GM19043 (cell line): Measurements from ENCODE around the gene NTN1.

Experiments
- ATAC-seq: cut with Tn5 transposase; IDR thresholded peaks from one replicate; pipeline ENCODE4 v1.9.1; 2021; ENCODE audit warnings: low read depth; ENCODE audit not compliant: unreplicated experiment

The NTN1 gene

DNA sequence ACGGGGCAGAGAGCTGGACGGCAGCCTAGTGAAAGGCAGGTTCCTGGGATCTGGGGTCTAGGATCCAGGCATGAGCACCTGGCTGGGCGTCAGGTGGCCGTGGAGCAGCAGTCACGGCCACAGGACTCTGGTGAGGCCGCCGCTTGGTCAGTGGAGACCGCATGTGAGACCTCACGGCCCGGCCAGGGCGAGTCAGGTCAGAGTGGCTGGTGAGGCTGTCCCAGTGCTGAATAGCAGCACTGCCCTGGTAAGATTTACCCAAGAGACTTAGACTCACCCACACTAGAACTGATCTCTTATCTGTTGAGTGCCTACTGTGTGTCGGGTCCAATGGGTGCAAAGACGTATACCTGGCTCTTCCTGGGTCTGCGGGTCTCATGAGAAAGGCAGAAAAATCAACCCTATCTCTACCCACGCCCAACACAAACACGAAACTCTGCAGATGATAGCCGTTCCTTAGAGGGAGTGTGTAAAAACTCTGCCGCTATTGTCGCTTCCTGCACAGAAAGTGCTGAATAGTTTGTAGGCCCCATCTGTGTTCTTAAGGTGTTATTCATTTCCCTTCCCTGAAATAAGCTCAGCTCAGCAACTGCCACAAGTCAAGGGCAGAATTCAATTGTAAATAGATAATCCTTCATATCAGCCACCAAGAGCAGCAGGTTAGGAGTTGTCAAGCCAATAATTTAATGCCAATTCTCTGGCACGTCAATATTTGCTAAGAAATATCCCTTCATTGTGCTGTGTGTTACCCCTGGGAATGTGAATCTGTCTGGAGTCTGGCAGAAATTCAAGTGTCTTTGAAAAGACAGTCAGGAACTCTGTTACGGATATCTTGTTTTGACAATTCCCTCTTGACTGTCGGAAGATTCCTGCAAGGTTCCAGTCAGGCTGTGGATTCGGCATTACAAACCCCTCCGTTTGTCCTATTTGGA, 240.0 kb downstream of the NTN1 start:
- ATAC-seq, result no peak

DNA sequence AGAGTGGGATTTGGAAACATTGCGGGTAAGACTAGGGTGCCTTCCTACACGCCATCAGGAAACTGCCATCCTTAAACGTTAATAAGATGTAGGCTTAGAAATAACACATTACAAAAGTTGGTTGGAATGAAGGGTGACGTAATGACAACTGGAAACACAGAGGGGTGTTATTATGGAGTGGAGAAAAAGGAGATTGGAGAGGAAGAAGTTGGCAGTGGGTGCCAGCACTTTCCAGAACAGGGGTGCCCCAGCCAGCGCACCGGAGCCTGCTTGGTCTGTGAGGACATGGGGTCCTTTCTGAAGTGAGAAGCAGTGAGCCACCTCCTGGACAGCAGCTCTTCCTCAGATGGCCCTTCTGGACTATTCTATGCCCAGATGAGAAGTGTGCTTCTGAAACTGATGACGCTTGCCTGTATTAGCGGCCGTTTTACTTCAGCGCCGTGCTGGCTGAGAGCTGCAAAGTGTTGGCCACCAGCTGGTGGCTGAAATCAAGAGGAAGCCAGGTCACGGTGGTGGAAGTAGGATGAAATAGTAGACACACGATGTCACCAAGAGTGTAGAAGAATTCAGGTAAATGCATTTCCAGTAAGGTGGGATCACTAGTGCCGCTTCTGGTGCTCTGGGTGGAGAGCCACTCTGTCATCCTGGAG, 244.8 kb downstream of the NTN1 start:
- no peak for ATAC-seq

- no peak for ATAC-seq
Measured at GRCh38 chr17:9266697-9267117, 245.4 kb downstream of the NTN1 start.

DNA sequence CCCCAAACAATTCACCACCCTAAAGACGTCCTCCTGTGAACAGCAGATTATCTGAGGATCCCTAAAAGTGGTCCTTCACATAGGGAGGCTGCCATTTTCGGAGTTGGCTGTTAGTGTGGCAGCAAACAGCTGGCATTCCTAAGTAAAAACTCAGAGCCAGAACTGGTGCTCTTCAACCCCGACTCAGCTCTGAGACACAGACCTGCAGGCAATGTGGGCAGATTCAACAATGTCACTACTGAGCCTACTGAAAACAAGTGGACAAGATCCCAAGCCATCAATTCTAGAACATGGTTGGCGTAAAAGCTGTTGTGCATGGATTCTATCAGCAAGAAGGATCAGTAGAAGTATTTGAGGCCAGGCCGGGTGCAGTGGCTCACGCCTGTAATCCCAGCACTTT, 247.2 kb downstream of the NTN1 start:
- no peak for ATAC-seq

- ATAC-seq, result no peak
Measured at GRCh38 chr17:9269350-9270035, 248.2 kb downstream of the NTN1 start.

GRCh38 chr17:9270921-9271320, 249.6 kb downstream of the NTN1 start:
- ATAC-seq, result no peak

- ATAC-seq, result no peak
Measured at GRCh38 chr17:9271989-9272388, 250.7 kb downstream of the NTN1 start.

DNA sequence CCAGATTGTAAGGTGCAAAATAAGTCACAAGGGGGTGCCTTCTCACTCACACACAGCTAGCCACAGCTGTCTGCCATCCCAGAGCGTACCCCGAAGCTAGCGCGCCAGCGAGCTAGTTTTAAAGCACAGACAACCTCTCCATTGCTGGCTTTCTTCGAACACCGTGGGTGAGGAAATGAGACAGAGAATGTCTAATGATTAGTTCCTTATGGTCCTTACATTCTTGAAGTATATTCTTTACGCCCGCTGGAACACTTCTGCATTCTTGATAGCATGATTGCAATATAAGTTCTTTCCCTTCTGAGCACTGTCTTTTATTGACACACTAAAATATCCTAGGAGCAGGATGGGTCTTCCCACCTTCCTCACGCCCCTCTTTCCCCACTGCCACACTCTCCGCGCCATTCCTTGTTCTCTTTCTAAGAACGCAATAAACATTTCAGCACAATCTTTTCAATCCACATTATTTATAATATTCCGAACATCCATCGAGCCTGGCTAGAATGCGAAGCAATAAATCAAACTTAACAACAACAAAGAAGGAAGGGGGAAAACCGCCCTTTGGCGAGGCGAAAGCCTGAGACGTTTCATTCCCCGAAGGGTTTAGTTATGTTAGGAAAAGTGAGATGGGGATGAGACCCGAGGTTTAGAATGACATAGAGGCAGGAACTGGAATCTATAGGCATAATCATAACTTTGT, 251.3 kb downstream of the NTN1 start:
- ATAC-seq, result no peak

DNA sequence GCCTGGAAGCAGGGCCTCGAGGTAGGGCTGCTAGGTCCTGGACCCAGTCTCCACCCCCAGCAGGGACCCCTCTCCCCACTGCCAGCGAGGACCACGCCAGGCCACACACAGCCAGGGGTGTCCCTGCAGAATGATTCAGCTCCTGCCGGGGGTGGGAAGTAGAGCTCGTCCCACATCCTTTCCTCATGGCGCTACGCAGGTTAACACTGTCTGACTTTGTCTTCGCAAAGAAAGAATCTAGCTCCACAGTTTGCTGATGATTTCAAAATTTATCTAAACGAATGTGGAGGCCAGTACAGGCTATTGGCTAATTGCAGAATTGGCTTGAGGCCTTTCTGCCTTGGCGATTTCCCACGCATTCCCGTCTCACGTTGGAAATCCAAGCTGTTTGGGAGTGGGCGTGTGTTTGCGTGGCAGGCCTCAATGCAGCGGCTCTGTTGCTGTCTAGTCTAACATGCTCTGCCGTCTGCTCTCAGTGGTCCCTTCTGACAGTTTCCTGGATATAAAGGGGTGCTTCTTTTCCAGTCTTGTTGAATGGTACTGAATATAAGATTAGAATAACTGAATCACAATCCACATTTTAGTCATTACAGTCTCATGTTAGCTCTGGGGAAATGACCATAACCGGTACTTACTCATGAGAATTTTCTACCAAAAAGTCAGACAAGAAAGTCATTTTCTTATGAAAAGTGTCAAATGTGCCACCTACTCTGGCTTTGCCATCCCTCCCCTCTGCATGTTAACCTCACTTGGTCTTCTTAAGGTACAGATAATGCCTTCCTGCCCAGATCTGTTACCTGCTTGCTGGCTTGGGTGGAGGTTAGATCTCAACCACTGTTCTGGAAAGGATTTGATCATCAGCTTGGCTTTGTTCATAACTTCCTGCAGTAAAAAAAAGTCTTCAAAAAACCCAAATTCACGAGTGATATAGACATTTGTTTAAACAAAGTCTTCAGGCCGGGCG, 252.4 kb downstream of the NTN1 start:
- no peak for ATAC-seq

DNA sequence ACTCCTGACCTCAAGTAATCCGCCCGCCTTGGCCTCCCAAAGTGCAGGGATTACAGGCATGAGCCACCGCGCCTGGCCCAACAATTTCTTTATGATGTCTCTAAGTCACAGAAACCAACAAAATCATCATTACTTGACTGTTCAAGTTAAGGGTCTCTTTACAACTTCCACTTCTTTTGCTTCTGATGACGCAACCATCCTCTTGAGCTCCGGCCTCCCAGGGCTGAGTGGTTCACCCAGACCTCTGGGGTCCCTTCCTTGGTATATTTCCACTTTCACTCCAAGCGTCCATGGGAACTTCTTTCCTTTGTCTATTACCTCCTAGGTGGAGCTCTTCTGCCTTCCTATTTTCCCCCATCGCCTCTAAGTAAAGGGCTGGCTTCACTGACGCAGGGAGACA, 253.7 kb downstream of the NTN1 start:
- no peak for ATAC-seq

DNA sequence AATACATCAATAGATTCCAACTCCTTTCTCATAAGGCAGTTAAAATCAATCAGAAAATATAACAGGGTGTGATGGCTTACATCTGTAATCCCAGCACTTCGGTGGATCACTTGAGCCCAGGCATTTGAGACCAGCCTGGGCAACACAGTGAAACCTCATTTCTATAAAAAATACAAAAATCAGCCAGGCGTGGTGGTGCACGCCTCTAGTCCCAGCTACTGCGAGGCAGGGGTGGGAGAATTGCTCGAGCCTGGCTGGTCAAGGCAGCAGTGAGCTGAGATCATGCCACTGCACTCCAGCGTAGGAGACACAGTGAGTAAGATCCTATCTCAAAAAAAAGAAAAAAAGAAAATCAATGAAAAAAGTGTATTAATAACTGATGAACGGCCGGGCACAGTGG, 258.6 kb downstream of the NTN1 start:
- ATAC-seq, result no peak

GRCh38 chr17:9283909-9284308, 262.6 kb downstream of the NTN1 start:
- no peak for ATAC-seq

DNA sequence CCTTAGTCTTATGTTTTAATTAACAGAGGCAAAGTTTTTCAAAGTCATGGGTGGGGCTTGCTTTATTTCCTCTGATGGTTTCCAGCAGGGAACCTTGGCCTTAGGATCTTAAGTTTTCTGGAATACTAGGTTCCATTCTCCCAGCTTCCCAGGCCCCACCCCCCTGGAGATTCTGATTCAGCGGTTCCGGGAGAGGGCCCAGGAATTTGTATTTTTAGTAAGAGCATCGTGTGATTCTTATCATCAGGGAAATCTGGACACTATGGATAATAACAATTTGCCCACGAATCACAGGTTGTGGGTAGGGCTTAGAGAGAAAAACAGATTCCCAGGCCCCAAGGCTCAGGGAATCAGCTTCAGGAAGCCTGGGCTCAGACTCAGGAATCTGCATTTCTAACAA, 263.6 kb downstream of the NTN1 start:
- no peak for ATAC-seq

DNA sequence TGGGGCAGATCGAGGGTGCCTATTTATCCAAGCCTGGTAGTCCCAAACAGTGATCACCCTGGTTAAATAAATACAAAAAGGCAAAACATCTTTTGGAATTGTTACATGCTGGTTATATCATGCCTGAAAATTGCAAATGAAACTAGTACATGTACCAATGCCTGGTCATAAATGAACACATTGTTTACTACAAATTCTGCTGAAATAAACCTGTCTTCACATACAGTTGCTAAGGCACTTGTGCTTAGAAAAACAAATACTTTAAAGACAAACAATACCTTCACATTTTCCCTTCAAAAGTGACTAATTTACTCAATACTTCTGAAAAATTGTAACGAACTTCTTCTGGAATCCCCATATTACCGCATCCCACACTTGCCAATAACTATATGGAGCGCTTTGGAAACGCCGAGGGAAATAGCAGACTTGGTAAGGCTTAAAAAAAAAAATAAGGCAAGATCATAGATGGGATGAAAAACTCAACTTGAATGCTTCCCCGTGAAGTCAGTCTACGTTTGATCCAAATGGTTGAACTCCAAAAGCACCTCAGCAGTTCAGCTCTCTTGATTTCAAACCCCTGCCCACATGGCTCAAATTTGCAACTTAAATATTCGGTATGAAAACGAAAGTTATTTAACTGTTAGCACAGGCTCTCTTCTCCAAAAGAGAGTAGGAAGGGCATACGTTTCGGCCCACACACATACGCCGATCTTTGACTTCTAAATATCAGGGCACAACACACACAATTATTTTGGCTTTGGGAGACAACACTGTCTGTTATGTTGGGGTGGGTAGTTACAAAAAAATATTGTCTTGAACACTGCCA, 264.5 kb downstream of the NTN1 start:
- ATAC-seq, result no peak

DNA sequence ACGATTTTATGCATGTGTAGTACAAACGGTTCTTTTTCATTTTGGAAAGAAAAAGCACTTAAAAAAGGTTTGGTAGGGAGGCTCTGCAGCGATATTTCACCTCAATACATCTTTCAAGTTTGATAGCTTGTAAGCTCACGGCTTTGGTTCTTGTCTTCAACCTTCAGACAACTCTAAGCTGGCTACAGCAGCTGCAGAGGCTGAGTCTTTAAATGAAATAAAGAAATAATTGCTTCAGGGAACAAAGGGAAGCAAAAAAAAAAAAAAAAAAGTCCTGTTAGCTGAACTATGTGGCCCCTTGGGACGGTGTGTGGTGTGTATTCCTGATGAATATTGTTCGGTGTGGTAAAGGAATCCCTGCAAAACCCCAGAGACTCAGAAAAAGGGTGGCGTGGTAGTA, 265.1 kb downstream of the NTN1 start:
- ATAC-seq, result no peak

DNA sequence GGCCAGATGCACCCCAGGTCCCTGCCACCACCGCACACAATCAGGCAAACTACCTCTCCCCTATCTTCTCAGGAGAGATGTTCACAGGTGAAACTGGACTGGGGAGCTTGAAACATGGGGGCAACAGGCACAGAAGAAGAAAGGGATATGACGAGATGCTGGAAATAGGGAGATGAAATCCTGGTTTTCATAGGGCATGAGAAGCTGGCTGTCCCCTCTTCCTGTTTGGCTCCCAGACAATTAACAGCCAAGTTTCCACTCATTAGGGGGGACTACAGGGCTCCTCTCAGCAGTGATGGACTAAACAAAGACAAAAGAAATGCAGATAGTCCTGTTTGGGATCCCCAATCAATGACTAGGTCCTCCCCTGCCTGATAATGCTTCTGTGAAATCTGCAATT, 266.0 kb downstream of the NTN1 start:
- ATAC-seq, result no peak

DNA sequence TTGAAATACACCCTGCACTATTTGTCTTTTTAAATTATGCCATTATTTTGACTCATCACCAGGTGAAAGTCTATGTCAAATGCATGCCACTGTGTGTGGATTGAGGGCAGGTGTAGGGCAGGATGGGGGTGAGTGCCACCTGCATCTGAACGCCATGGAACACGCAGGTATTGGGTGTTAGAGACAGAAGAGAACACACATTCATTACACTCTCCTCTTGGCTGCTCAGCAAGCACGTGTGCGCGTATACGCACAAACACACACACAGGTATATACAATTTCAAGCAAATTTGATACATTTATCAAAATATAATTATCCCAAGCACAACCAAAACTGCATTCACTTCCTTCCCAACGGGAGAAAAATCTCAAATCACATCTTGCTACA, 268.9 kb downstream of the NTN1 start:
- ATAC-seq, result no peak

DNA sequence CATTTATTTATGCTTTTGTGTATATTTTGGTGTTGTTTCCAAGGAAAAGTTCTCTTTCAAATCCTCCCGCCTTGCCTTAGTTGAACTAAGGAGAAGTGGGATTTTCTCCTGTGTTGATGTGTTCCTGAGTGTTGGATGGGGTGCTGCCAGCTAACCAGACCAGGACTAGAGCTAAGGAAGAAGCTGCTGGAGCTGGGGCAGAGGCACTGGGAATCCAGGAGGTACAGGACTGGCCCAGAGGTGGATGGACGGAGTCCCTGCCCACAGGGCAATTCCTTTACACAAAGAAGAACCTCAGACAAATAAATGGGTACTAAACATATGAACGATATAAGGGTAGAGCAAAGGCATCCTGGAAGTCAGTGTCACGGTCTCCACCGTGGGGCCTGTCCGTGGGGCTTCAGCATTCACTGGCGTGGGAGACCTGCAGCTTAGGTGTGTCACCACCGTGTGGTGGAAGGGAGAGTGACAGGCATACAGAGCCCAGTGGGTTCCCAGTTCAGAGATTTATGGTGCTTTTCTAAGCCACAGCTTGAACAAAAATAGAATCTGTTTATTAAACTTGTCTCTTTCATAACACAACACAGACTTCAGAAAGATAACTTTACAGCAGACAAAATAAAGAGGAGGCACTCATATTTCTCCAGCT, 270.7 kb downstream of the NTN1 start:
- ATAC-seq, result no peak
